RWPE1 (cell line): ENCODE data around the gene ERH.
"Not testable (repeated sequence)": the region's sequence is repeated elsewhere in the genome, so short reads cannot be mapped to it uniquely, and the experiment has no call there.

ENCODE experiments used
- CTCF ChIA-PET: fragments of 350-600 bp; sonication (Branson Sonifier 250); formaldehyde crosslinking; extraction: SDS; loops from one replicate; lab custom pipeline; 2021; lab: Yijun Ruan, JAX
- POLR2A ChIA-PET: fragments of 400-600 bp; formaldehyde crosslinking; extraction: SDS; loops from one replicate; lab custom pipeline; 2020; ENCODE audit warnings: antibody characterized with exemption; ENCODE audit not compliant: low non-redundant PET; lab: Yijun Ruan, JAX
- DNase-seq: peaks from one replicate; pipeline ENCODE4 v3.0.0; 2012; ENCODE audit warnings: low spot score
- H3K27ac ChIP-seq: fragments of 450-650 bp; 2 replicates; pipeline ENCODE4 v1.5.1; 2017
- CTCF ChIP-seq: fragments of 450-650 bp; conservative IDR thresholded peaks from 2 replicates; pipeline ENCODE4 v1.5.1; 2017; ENCODE audit warnings: low read depth, mild to moderate bottlenecking

The ERH gene

GRCh38 chr14:69429643-69430042, 31.5 kb upstream of the ERH start:
- no peak overlapping the region for H3K27ac ChIP-seq
- DNase-seq: no peak
- ChIA-PET CTCF (interaction anchor here (0.6 kb wide), 1 partner anchor 581 kb away, joined by 3 read pairs; no protein-coding TSS in a partner anchor), POLR2A (no interaction called here)
- no peak for TF ChIP-seq CTCF

GRCh38 chr14:69428289-69428998, 30.3 kb upstream of the ERH start:
- H3K27ac ChIP-seq: no peak overlapping the region
- ChIA-PET POLR2A (no interaction called here), CTCF (interaction anchor here (0.7 kb wide), 2 partner anchors 25 to 80 kb away, joined by 3 to 5 read pairs; no protein-coding TSS in a partner anchor)
- no peak for TF ChIP-seq CTCF
- no peak for DNase-seq

DNA sequence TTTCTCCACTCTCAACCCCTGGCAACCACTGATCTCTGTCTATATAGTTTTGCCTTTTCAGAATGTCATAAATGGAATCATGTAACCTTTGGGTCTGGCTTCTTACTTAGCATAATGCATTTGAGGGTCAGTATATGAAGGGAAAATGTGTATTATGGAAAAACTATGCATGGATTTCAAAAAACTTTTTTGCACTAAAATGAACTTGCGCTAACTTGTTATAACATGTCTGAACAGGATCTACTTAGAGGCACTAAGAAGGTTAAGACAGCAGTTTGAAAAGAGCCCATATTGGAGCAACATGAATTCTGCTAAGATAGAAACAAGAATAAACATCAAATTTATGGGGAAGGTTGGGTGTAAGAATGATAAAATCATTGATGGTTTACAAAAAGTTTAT, 29.5 kb upstream of the ERH start:
- TF ChIP-seq CTCF: no peak
- H3K27ac ChIP-seq: no peak overlapping the region
- DNase-seq: no peak
- CTCF ChIA-PET: interaction anchor here (0.7 kb wide), 1 partner anchor 79 kb away, joined by 5 read pairs; no protein-coding TSS in a partner anchor
- POLR2A ChIA-PET: no interaction called here

DNA sequence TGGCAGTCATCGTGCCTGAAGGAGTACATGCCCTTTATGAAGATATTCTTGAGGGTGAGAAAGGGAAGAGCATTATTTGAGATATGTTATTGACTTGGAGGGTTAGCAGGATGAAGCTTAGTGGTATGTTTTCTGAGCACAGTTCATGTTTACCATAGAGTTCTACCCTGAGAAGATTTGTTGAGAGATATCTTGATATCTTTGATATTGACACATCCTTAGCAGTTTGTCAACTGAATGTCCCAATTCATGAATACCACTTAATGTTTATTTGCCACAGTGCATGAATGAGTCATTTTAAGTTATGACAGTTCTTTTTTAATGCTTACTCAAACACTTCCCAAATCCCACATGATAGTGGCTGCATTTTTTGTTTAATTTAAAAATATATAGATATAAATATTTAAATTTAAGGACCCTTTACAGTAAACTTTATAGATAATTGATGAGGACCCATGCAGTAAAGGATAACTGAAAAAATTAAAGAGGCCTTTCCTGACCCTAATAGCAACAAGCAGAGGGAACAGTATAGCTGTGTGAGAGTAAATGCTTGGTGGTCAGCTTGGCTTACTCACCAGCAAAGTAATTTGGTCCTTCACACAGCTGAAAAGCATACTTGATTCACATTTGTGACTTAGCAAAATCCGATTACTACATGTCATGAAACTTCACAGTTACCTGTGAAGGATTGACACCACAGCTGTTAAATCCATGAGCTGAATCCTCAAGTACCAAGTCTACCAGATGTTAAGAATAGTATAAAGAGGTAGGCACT, 26.2 kb upstream of the ERH start:
- DNase-seq: no peak
- TF ChIP-seq CTCF: no peak
- CTCF ChIA-PET: interaction anchor here (1.3 kb wide), 1 partner anchor 52 kb away, joined by 3 read pairs; no protein-coding TSS in a partner anchor
- no peak overlapping the region for H3K27ac ChIP-seq
- POLR2A ChIA-PET: no interaction called here

- CTCF ChIA-PET: interaction anchor here (1.3 kb wide), 1 partner anchor 54 kb away, joined by 3 read pairs; no protein-coding TSS in a partner anchor
- TF ChIP-seq CTCF: no peak
- H3K27ac ChIP-seq: no peak overlapping the region
Observed at GRCh38 chr14:69423279-69423678, 25.2 kb upstream of the ERH start.

DNA sequence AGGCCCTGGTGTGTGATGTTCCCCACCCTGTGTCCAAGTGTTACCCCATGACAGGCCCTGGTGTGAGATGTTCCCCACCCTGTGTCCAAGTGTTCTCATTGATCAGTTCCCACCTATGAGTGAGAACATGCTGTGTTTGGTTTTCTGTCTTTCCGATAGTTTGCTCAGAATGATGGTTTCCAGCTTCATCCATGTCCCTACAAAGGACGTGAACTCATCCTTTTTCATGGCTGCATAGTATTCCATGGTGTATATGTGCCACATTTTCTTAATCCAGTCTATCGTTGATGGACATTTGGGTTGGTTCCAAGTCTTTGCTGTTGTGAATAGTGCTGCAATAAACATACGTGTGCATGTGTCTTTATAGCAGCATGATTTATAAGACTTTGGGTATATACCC, 18.0 kb upstream of the ERH start:
- CTCF ChIA-PET, DNase-seq, POLR2A ChIA-PET, H3K27ac ChIP-seq: not testable (repeated sequence)

More at GRCh38 chr14:69423279-69423678, 25.2 kb upstream of the ERH start:
- DNase-seq: no peak
- POLR2A ChIA-PET: no interaction called here
